Measurements from ENCODE around the gene MACROD2.

MACROD2 gene

DNA sequence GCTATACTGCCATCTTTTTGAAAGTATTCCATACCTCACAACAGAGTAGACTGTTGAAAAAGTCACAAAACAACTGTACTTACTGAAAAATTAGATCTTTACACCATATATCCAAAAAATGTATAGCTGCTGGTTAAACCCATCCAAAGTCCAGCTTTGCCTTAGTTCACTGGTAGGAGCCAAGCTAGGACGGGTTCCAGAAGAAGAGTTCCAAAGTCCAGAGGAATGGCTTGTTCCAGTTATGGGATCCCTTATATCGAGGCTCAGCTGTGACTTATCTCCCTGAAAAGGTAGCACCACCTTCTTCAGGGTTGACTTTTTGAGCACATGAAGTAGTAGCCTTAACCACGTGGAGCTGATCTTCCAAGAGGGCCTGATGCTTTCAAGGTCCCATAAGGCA, 578.4 kb downstream of the MACROD2 start:
- H3K9ac ChIP-seq = no peak overlapping the region
- peaks cover 0 to 9% (median 0%) of the 10 kb centered on the region in 10 experiments; a peak in 3 of 20 replicates for H3K4me1 ChIP-seq
- no peaks in the 10 kb centered on the region for H3K36me3 ChIP-seq
- no peak overlapping the region for H3K27ac ChIP-seq
- no peak for TF ChIP-seq Cebpa-rat (IDR thresholded peaks at IDR 0.05)
- H3K4me2 ChIP-seq = no peak overlapping the region
- H3K9me3 ChIP-seq (replicated peaks in 1 of 11) = no peaks in the 10 kb centered on the region
- no peaks in the 10 kb centered on the region for H4K20me1 ChIP-seq
- no peak overlapping the region for H3K4me3 ChIP-seq
- H3K27me3 ChIP-seq = no peaks in the 10 kb centered on the region

DNA sequence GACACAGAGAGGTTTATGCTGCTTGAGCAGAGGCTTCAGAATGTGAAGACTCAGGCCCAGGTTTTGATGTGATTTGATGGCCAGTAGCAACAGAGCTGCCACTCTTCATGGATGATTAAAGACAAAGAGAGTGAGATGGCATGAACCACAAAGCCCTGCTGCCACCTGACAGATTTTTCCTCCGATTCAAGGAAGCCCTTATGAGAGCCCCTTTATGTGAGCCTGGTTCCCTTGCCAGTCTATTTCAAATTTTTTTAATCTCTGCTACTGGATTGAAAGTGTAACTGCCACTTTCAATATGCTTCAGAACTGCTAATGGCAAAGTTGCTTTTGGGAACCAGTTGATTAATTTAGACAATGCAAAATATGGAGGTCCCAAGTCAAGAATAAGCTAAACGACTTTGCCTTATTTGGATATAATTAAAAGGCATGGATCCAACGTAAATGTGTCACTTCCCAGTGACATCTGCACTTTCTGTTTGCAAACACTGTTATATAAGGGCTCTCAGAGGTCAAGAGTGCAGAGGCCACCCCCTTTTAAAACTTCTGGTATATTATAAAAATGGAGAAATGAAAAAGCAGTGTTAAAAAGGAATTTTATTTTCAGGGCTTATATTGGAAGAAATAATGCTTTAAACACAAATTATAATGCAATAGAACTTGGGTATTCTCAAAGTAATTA, 581.0 kb downstream of the MACROD2 start:
- no peaks in the 10 kb centered on the region for H3K9me3 ChIP-seq (replicated peaks in 1 of 11)
- no peaks in the 10 kb centered on the region for H4K20me1 ChIP-seq
- H3K4me2 ChIP-seq = peak overlapping the region in 4 of 11 experiments; percentile 0 to 22 (median 10); a peak in 4 of 22 replicates
- no peak overlapping the region for H3K27ac ChIP-seq
- H3K9ac ChIP-seq = no peak overlapping the region
- H3K27me3 ChIP-seq = no peaks in the 10 kb centered on the region
- H3K36me3 ChIP-seq = no peaks in the 10 kb centered on the region
- no peak for TF ChIP-seq Cebpa-rat (IDR thresholded peaks at IDR 0.05)
- peaks cover 0 to 8% (median 0%) of the 10 kb centered on the region in 10 experiments; a peak in 3 of 20 replicates for H3K4me1 ChIP-seq
- H3K4me3 ChIP-seq = no peak overlapping the region

DNA sequence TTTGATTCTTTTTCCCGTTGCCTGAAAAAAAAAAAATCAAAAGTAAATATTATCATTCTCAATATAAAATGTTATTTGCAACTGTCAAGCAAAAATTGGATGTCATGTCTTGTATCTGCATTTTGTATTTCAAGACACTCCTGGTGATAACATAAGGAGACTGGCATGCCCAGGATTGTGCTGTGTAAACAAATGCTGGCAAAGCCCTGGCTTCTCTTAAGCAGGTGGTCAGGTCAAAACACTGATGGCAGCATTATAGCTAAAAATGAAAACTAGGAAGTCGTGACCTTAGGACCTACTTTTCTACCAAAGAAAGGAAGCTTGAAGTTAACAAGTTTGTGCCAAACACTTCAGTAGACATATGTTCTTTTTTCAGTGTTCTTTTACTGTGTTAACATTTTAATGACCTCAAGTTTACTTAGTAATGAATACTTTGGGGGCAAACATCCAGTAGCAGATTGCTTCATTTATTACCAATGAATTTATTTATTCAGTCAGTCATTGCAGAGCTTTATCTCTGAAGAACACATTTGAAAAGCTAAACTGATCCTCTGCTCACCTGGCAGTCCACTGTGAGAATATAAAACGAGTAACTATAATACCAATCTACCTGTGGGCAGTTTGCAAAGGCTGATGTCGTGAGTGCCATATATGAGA, 585.2 kb downstream of the MACROD2 start:
- Histone ChIP-seq H4K20me1 (no peaks in the 10 kb centered on the region), H3K27ac (no peak overlapping the region), H3K27me3 (no peaks in the 10 kb centered on the region), H3K4me1 (peaks cover 5 to 17% (median 7%) of the 10 kb centered on the region in 10 experiments; a peak in 11 of 20 replicates), H3K4me3 (no peak overlapping the region), H3K9ac (no peak overlapping the region), H3K36me3 (no peaks in the 10 kb centered on the region), H3K4me2 (no peak overlapping the region), H3K9me3 (replicated peaks in 1 of 11) (no peaks in the 10 kb centered on the region)
- no peak for TF ChIP-seq Cebpa-rat (IDR thresholded peaks at IDR 0.05)

DNA sequence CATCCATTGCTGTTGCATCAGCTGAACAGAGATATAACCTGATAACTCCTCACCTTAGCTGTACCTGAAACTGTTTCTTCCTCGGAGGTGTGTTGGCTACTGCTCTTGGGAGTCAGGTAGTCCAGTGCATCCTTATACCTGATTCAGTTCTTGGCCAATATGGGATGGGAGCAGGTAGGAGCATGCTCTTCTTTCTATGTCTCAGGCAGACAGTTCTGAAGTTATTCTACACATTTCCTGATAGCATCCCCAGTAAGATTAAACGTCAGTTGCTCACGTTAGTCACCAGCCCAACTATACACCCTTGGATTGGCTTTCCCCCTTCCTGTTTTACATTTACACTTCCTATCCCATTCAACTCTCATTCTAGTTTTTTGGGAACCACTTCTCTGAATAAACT, 586.4 kb downstream of the MACROD2 start:
- Histone ChIP-seq H3K36me3 (no peaks in the 10 kb centered on the region), H3K27me3 (no peaks in the 10 kb centered on the region), H3K9ac (no peak overlapping the region), H3K9me3 (replicated peaks in 1 of 11) (no peaks in the 10 kb centered on the region), H3K4me3 (no peak overlapping the region), H4K20me1 (no peaks in the 10 kb centered on the region), H3K4me1 (peaks cover 0 to 10% (median 7%) of the 10 kb centered on the region in 10 experiments; a peak in 10 of 20 replicates), H3K27ac (no peak overlapping the region), H3K4me2 (no peak overlapping the region)
- no peak for TF ChIP-seq Cebpa-rat (IDR thresholded peaks at IDR 0.05)

DNA sequence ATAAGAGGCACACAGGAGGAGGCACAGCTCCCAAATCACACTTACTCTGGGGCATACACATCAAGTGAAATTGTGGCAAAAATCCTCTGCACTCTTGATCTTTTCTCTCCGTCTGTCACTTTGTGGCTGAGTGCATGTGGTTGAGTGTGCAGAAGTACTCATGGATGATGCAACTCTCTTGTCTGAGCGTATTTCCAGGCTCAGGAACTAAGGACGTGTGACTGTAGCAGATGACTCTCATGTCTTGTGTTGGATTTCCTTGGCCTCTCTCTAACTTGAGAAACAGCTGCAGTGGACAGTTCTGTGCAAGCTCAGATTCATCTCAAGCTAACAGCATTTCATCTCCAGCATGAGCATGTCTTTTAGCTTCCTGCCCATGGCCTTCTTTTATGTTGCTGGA, 587.5 kb downstream of the MACROD2 start:
- Histone ChIP-seq H3K9me3 (replicated peaks in 1 of 11) (no peaks in the 10 kb centered on the region), H4K20me1 (no peaks in the 10 kb centered on the region), H3K9ac (no peak overlapping the region), H3K27ac (no peak overlapping the region), H3K4me2 (peak overlapping the region in 6 of 11 experiments; percentile 2 to 34 (median 16); a peak in 7 of 22 replicates), H3K4me3 (no peak overlapping the region), H3K4me1 (peaks cover 0 to 10% (median 7%) of the 10 kb centered on the region in 10 experiments; a peak in 10 of 20 replicates), H3K27me3 (no peaks in the 10 kb centered on the region), H3K36me3 (no peaks in the 10 kb centered on the region)
- peak in 6 of 11 experiments; percentile 8 to 77 (median 34); a peak in 6 of 22 replicates for TF ChIP-seq Cebpa-rat (IDR thresholded peaks at IDR 0.05)

DNA sequence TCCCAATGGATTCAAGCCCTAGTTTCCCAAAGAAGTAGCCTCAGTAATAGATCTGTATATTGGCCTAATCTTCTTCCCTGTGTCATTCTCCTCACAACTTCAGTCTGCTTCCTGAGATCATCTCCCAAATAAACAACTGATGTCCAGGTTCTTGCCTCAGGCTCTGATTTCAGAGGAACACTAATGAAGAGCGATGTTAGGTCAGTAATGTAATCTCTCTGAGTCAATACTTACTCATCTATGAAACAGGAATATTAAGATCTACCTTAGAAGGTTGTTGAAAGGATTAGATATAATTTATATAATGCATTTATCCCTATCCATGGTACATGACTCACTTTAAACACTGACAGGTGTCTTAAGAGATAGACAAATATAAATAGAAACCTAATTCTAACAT, 588.1 kb downstream of the MACROD2 start:
- no peak overlapping the region for H3K4me3 ChIP-seq
- H3K9me3 ChIP-seq (replicated peaks in 1 of 11) = no peaks in the 10 kb centered on the region
- peaks cover 0 to 10% (median 7%) of the 10 kb centered on the region in 10 experiments; a peak in 10 of 20 replicates for H3K4me1 ChIP-seq
- no peak for TF ChIP-seq Cebpa-rat (IDR thresholded peaks at IDR 0.05)
- H3K4me2 ChIP-seq = peak overlapping the region in 6 of 11 experiments; percentile 2 to 34 (median 16); a peak in 5 of 22 replicates
- H4K20me1 ChIP-seq = no peaks in the 10 kb centered on the region
- no peaks in the 10 kb centered on the region for H3K36me3 ChIP-seq
- H3K27ac ChIP-seq = no peak overlapping the region
- H3K27me3 ChIP-seq = no peaks in the 10 kb centered on the region
- no peak overlapping the region for H3K9ac ChIP-seq

DNA sequence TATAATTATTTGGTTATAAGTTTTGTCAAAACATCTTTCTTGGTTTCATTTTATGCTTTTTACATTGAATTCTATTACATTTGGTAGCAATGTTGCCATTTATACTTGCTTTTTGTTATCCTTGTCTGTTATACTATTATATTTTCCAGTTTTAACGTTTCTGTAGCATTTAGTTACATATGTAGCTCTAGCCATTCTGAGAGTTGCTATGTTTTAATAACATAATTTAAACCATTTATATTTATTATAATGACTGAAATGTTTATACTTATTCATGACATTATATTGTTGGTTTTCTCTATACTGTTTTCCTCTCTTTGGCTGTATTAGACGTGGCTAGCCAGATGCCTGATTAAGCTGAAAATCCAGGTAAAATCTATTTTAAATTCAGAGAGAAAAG, 594.1 kb downstream of the MACROD2 start:
- H3K9me3 ChIP-seq (replicated peaks in 1 of 11) = peaks cover 0 to 12% (median 6%) of the 10 kb centered on the region in 11 experiments; a peak in 7 of 22 replicates
- no peak overlapping the region for H3K4me2 ChIP-seq
- H3K36me3 ChIP-seq = no peaks in the 10 kb centered on the region
- no peak overlapping the region for H3K9ac ChIP-seq
- H3K27me3 ChIP-seq = no peaks in the 10 kb centered on the region
- H3K27ac ChIP-seq = no peak overlapping the region
- H3K4me3 ChIP-seq = no peak overlapping the region
- no peaks in the 10 kb centered on the region for H3K4me1 ChIP-seq
- no peaks in the 10 kb centered on the region for H4K20me1 ChIP-seq
- no peak for TF ChIP-seq Cebpa-rat (IDR thresholded peaks at IDR 0.05)

DNA sequence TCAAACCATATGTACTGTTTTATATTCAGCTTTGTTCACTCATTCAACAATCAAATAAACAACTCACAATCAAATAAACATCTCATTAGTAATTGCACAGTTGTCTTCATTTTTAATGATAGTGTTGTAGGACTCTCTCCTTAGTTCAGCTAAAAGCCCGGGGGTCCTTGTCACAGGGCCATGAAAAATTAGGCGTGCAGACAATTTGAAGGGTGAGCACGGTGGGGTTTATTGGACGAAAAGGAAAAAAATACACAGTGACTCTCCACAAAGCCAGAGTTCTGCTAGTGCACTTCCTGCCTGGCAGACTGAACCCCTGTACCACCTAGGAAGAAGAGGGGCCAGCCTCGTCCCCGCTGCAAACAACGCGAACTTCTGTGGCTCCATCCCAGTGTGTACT, 599.7 kb downstream of the MACROD2 start:
- peaks cover 0 to 2% (median 0%) of the 10 kb centered on the region in 11 experiments; a peak in 1 of 22 replicates for H3K9me3 ChIP-seq (replicated peaks in 1 of 11)
- H4K20me1 ChIP-seq = no peaks in the 10 kb centered on the region
- no peaks in the 10 kb centered on the region for H3K27me3 ChIP-seq
- no peak overlapping the region for H3K9ac ChIP-seq
- no peak overlapping the region for H3K4me3 ChIP-seq
- H3K4me1 ChIP-seq = no peaks in the 10 kb centered on the region
- no peaks in the 10 kb centered on the region for H3K36me3 ChIP-seq
- TF ChIP-seq Cebpa-rat (IDR thresholded peaks at IDR 0.05) = no peak
- no peak overlapping the region for H3K4me2 ChIP-seq
- no peak overlapping the region for H3K27ac ChIP-seq

DNA sequence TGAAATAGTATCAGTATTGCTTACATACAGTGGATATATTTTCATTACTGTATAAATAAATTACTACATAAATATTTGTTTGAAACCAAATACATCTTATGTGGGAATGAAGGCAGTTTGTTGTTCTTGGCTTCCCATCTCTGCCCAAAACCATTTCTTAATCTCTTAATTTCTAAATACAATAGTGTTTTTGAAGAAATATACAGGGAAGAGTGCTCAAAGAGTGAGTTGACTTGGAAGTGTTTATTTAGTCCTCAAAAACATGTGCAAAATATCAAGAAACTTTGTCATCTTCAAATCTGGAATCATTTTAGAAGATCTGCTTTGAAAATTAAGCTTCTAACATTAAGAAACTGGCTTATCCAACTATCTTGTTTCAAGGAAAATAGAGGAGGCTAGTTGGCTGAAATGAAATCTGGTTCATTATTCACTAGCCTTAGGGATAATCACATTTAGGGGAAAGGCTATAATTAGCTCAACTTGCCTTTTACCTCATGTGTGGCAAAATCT, 601.9 kb downstream of the MACROD2 start:
- Histone ChIP-seq H4K20me1 (no peaks in the 10 kb centered on the region), H3K36me3 (no peaks in the 10 kb centered on the region), H3K4me3 (no peak overlapping the region), H3K4me1 (no peaks in the 10 kb centered on the region), H3K4me2 (no peak overlapping the region), H3K9me3 (replicated peaks in 1 of 11) (no peaks in the 10 kb centered on the region), H3K9ac (no peak overlapping the region), H3K27ac (no peak overlapping the region), H3K27me3 (no peaks in the 10 kb centered on the region)
- no peak for TF ChIP-seq Cebpa-rat (IDR thresholded peaks at IDR 0.05)

Measured in BLaER1 treated with 17β-estradiol and CSF1 and Interleukin-3, amounts not matched to agents 10 nM and 100 nM (cell line).